ENCODE results near the gene DCUN1D3. TPM values are rescaled to one million over a fixed set of nuclear protein-coding genes. Genes with fewer than 3 reads are reported as not detected.

DCUN1D3 gene
- total and polyA plus RNA-seq, 2 experiments from 2014 or later: 15.0 to 40.3 TPM

- DNase-seq (ENCODE audit: low spot score): no peak
- Histone ChIP-seq H4K20me1 (ENCODE audit: insufficient read depth, poor library complexity, severe bottlenecking) (no peaks in the 10 kb centered on the region), H3K4me1 (ENCODE audit: insufficient read depth) (no peaks in the 10 kb centered on the region), H3K79me2 (no peaks in the 10 kb centered on the region), H3K4me2 (no peak overlapping the region), H3K27me3 (no peaks in the 10 kb centered on the region), H3K4me3 (no peak overlapping the region), H3K9me3 (ENCODE audit: low read depth) (no peaks in the 10 kb centered on the region), H3K27ac (no peak overlapping the region), H3K36me3 (replicated peaks; ENCODE audit: insufficient read depth, low read depth) (no peaks in the 10 kb centered on the region), H2AFZ (no peak overlapping the region), H3K9me2 (replicated peaks; ENCODE audit: insufficient read depth) (no peaks in the 10 kb centered on the region)
- no peak for TF ChIP-seq CTCF (IDR thresholded peaks at IDR 0.05; ENCODE audit: poor library complexity)
- no peak for TF ChIP-seq EZH2 (IDR thresholded peaks at IDR 0.05; ENCODE audit: borderline replicate concordance)
- no peak for TF ChIP-seq EZH2phosphoT487 (IDR thresholded peaks at IDR 0.05; ENCODE audit: low read depth, severe bottlenecking, unreplicated experiment)
- whole genome bisulfite sequencing (ENCODE audit: low lambda C conversion rate, missing lambda C conversion rate): 89% methylated on average over 4 of the region's 4 CpGs
Measured at GRCh38 chr16:20818929-20819585, 81.1 kb downstream of the DCUN1D3 start.

- H3K4me2 ChIP-seq: no peak overlapping the region
- TF ChIP-seq EZH2 (IDR thresholded peaks at IDR 0.05; ENCODE audit: borderline replicate concordance) (no peak), EZH2phosphoT487 (IDR thresholded peaks at IDR 0.05; ENCODE audit: low read depth, severe bottlenecking, unreplicated experiment) (no peak), CTCF (IDR thresholded peaks at IDR 0.05; ENCODE audit: poor library complexity) (no peak)
- H4K20me1 ChIP-seq (ENCODE audit: insufficient read depth, poor library complexity, severe bottlenecking): no peaks in the 10 kb centered on the region
- H3K4me3 ChIP-seq: no peak overlapping the region
- no peaks in the 10 kb centered on the region for H3K36me3 ChIP-seq (replicated peaks; ENCODE audit: insufficient read depth, low read depth)
- no peak for DNase-seq (ENCODE audit: low spot score)
- no peaks in the 10 kb centered on the region for H3K9me3 ChIP-seq (ENCODE audit: low read depth)
- no peak overlapping the region for H2AFZ ChIP-seq
- no peak overlapping the region for H3K27ac ChIP-seq
- no peaks in the 10 kb centered on the region for H3K9me2 ChIP-seq (replicated peaks; ENCODE audit: insufficient read depth)
- H3K27me3 ChIP-seq: no peaks in the 10 kb centered on the region
- no peaks in the 10 kb centered on the region for H3K79me2 ChIP-seq
- WGBS (ENCODE audit: low lambda C conversion rate, missing lambda C conversion rate): 84% methylated on average over 4 of the region's 4 CpGs
- no peaks in the 10 kb centered on the region for H3K4me1 ChIP-seq (ENCODE audit: insufficient read depth)
Measured at GRCh38 chr16:20814784-20815183, 85.4 kb downstream of the DCUN1D3 start.

- H3K9me3 ChIP-seq (ENCODE audit: low read depth): no peaks in the 10 kb centered on the region
- no peaks in the 10 kb centered on the region for H3K27me3 ChIP-seq
- H3K4me3 ChIP-seq: no peak overlapping the region
- H2AFZ ChIP-seq: no peak overlapping the region
- no peak overlapping the region for H3K4me2 ChIP-seq
- no peak overlapping the region for H3K27ac ChIP-seq
- 84% methylated on average over 2 of the region's 2 CpGs for WGBS (ENCODE audit: low lambda C conversion rate, missing lambda C conversion rate)
- H4K20me1 ChIP-seq (ENCODE audit: insufficient read depth, poor library complexity, severe bottlenecking): no peaks in the 10 kb centered on the region
- no peaks in the 10 kb centered on the region for H3K36me3 ChIP-seq (replicated peaks; ENCODE audit: insufficient read depth, low read depth)
- H3K4me1 ChIP-seq (ENCODE audit: insufficient read depth): no peaks in the 10 kb centered on the region
- no peaks in the 10 kb centered on the region for H3K9me2 ChIP-seq (replicated peaks; ENCODE audit: insufficient read depth)
- DNase-seq (ENCODE audit: low spot score): no peak
- H3K79me2 ChIP-seq: no peaks in the 10 kb centered on the region
- TF ChIP-seq CTCF (IDR thresholded peaks at IDR 0.05; ENCODE audit: poor library complexity) (no peak), EZH2 (IDR thresholded peaks at IDR 0.05; ENCODE audit: borderline replicate concordance) (no peak), EZH2phosphoT487 (IDR thresholded peaks at IDR 0.05; ENCODE audit: low read depth, severe bottlenecking, unreplicated experiment) (no peak)
Measured at GRCh38 chr16:20812510-20812909, 87.6 kb downstream of the DCUN1D3 start.

Measured in hepatocyte (in vitro differentiated cells).